ENCODE measurements around the gene CPEB3. TPM values are rescaled to one million over a fixed set of nuclear protein-coding genes. Genes with fewer than 3 reads are reported as not detected.
"Not testable (repeated sequence)": the region's sequence is repeated elsewhere in the genome, so short reads cannot be mapped to it uniquely, and the experiment has no call there.

The CPEB3 gene
- total and polyA plus RNA-seq, 2 donors (not counting 3 experiments of a cell fraction or from before 2014, with no cell fraction given): 0.80 to 2.2 TPM

DNA sequence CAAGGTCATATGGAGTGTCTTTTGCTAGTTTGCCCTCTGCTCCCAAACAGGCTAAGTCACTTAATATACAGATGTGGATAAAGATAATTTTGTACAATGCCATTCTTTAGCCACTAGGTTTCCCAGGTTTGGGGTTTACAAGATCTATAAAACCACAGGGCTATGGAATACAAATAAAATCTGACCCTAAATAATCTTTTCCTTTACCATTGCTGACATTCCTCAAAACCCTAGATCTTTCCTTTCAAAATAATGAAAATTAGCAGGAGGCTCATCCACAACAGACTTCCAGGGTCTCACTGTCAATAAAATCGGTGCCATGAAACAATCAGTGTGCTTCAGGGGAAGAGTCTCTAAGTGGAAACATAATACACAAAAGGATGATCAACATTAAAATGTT is 148.4 kb downstream of the CPEB3 start:
- DNase-seq (ENCODE audit: low read depth, low spot score) (peak; percentile 21), FAIRE-seq (peak; percentile 46)
- dilution Hi-C loops (cut with MboI; ENCODE audit: extremely low pct_ligation_motif_present, low sequenced_read_pairs): no loop called here
- Histone ChIP-seq H3K36me3 (ENCODE audit: control insufficient read depth in 2 of 2, extremely low read depth in 1 of 2, insufficient read depth in 2 of 2, low read length in 2 of 2) (no peaks in the 10 kb centered on the region), H3K27me3 (ENCODE audit: control insufficient read depth in 2 of 2, insufficient read depth in 2 of 2, low read length in 2 of 2) (no peaks in the 10 kb centered on the region), H3K9ac (replicated peaks; ENCODE audit: extremely low read depth, insufficient read depth, low read length) (no peak overlapping the region), H3K79me2 (ENCODE audit: control insufficient read depth, insufficient read depth, low read length) (no peaks in the 10 kb centered on the region), H2AFZ (ENCODE audit: low read depth, low read length) (no peak overlapping the region), H3K9me3 (replicated peaks; ENCODE audit: control insufficient read depth, insufficient read depth, low read length) (no peaks in the 10 kb centered on the region), H3K4me1 (ENCODE audit: control insufficient read depth, extremely low read depth, insufficient read depth, low read length) (peaks cover 33% of the 10 kb centered on the region), H3K27ac (ENCODE audit: insufficient read depth, low read depth, low read length) (peak overlapping the region; percentile 65), H4K20me1 (replicated peaks; ENCODE audit: control insufficient read depth, extremely low read depth, insufficient read depth, low read length) (no peaks in the 10 kb centered on the region), H3K9me1 (replicated peaks; ENCODE audit: control insufficient read depth, extremely low read depth, insufficient read depth, low read length) (no peaks in the 10 kb centered on the region), H3K4me2 (ENCODE audit: insufficient read depth, low read length) (peak overlapping the region; percentile 78), H3K4me3 (replicated peaks in 1 of 3; ENCODE audit: insufficient read depth in 1 of 3, low read depth in 1 of 3, low read length in 3 of 3) (no peak overlapping the region)
- POLR2A ChIA-PET: no interaction called here
- no peak for TF ChIP-seq MYC (IDR thresholded peaks at IDR 0.05; ENCODE audit: low read depth, low read length)
- TF ChIP-seq GATA2 (IDR thresholded peaks at IDR 0.05; ENCODE audit: insufficient read depth, insufficient read length, low read depth, low read length): peak; percentile 57
- CTCF ChIA-PET: interaction anchor here (0.6 to 2.3 kb wide), 8 partner anchors 16 to 150 kb away, joined by 3 to 8 read pairs (median 4); partner anchors contain the start of genes CPEB3 and MARCHF5
- no TSS peak for BruUV-seq (replicated peaks)
- intact Hi-C loops (cut with micrococcal nuclease): no loop called here

DNA sequence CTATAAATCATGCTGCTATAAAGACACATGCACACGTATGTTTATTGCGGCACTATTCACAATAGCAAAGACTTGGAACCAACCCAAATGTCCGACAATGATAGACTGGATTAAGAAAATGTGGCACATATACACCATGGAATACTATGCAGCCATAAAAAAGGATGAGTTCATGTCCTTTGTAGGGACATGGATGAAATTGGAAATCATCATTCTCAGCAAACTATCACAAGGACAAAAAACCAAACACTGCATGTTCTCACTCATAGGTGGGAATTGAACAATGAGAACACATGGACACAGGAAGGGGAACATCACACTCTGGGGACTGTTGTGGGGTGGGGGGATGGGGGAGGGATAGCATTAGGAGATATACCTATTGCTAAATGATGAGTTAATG is 149.7 kb downstream of the CPEB3 start:
- ChIA-PET CTCF (interaction anchor here (0.6 to 0.9 kb wide), 3 partner anchors 11 to 207 kb away, joined by 3 to 5 read pairs (median 3); no protein-coding TSS in a partner anchor), POLR2A (interaction anchor here (0.6 kb wide), 1 partner anchor 496 kb away, joined by 4 read pairs; no protein-coding TSS in a partner anchor)
- H3K9ac ChIP-seq (replicated peaks; ENCODE audit: extremely low read depth, insufficient read depth, low read length); DNase-seq (ENCODE audit: low read depth, low spot score); BruUV-seq (replicated peaks); H3K36me3 ChIP-seq (ENCODE audit: control insufficient read depth in 2 of 2, extremely low read depth in 1 of 2, insufficient read depth in 2 of 2, low read length in 2 of 2); H3K27ac ChIP-seq (ENCODE audit: insufficient read depth, low read depth, low read length); H2AFZ ChIP-seq (ENCODE audit: low read depth, low read length); H3K9me1 ChIP-seq (replicated peaks; ENCODE audit: control insufficient read depth, extremely low read depth, insufficient read depth, low read length); H3K9me3 ChIP-seq (replicated peaks; ENCODE audit: control insufficient read depth, insufficient read depth, low read length); H3K79me2 ChIP-seq (ENCODE audit: control insufficient read depth, insufficient read depth, low read length); FAIRE-seq; dilution Hi-C loops (cut with MboI; ENCODE audit: extremely low pct_ligation_motif_present, low sequenced_read_pairs); H3K27me3 ChIP-seq (ENCODE audit: control insufficient read depth in 2 of 2, insufficient read depth in 2 of 2, low read length in 2 of 2); intact Hi-C loops (cut with micrococcal nuclease); H4K20me1 ChIP-seq (replicated peaks; ENCODE audit: control insufficient read depth, extremely low read depth, insufficient read depth, low read length); H3K4me2 ChIP-seq (ENCODE audit: insufficient read depth, low read length); H3K4me3 ChIP-seq (replicated peaks in 1 of 3; ENCODE audit: insufficient read depth in 1 of 3, low read depth in 1 of 3, low read length in 3 of 3): not testable (repeated sequence)
- H3K4me1 ChIP-seq (ENCODE audit: control insufficient read depth, extremely low read depth, insufficient read depth, low read length): peaks cover 26% of the 10 kb centered on the region

DNA sequence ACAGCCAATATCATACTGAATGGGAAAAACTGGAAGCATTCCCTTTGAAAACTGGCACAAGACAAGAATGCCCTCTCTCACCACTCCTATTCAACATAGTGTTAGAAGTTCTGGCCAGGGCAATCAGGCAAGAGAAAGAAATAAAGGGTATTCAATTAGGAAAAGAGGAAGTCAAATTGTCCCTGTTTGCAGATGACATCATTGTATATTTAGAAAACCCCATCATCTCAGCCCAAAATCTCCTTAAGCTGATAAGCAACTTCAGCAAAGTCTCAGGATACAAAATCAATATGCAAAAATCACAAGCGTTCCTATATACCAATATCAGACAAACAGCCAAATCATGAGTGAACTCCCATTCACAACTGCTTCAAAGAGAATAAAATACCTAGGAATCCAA is 156.8 kb downstream of the CPEB3 start:
- H3K27me3 ChIP-seq (ENCODE audit: control insufficient read depth in 2 of 2, insufficient read depth in 2 of 2, low read length in 2 of 2); dilution Hi-C loops (cut with MboI; ENCODE audit: extremely low pct_ligation_motif_present, low sequenced_read_pairs); H3K4me1 ChIP-seq (ENCODE audit: control insufficient read depth, extremely low read depth, insufficient read depth, low read length); H3K4me3 ChIP-seq (replicated peaks in 1 of 3; ENCODE audit: insufficient read depth in 1 of 3, low read depth in 1 of 3, low read length in 3 of 3); H3K79me2 ChIP-seq (ENCODE audit: control insufficient read depth, insufficient read depth, low read length); CTCF ChIA-PET; POLR2A ChIA-PET; H2AFZ ChIP-seq (ENCODE audit: low read depth, low read length); FAIRE-seq; H3K36me3 ChIP-seq (ENCODE audit: control insufficient read depth in 2 of 2, extremely low read depth in 1 of 2, insufficient read depth in 2 of 2, low read length in 2 of 2); H3K9me3 ChIP-seq (replicated peaks; ENCODE audit: control insufficient read depth, insufficient read depth, low read length); H3K27ac ChIP-seq (ENCODE audit: insufficient read depth, low read depth, low read length); DNase-seq (ENCODE audit: low read depth, low spot score); H3K4me2 ChIP-seq (ENCODE audit: insufficient read depth, low read length); H4K20me1 ChIP-seq (replicated peaks; ENCODE audit: control insufficient read depth, extremely low read depth, insufficient read depth, low read length); H3K9me1 ChIP-seq (replicated peaks; ENCODE audit: control insufficient read depth, extremely low read depth, insufficient read depth, low read length); intact Hi-C loops (cut with micrococcal nuclease); H3K9ac ChIP-seq (replicated peaks; ENCODE audit: extremely low read depth, insufficient read depth, low read length); BruUV-seq (replicated peaks): not testable (repeated sequence)

Data from endothelial cell of umbilical vein (primary cell).